ENCODE data around the gene CD300E.

GRCh38 chr17:74591503-74591902 is 32.0 kb downstream of the CD300E start:
- TF ChIP-seq POLR2AphosphoS5 (IDR thresholded peaks at IDR 0.05; ENCODE audit: low read depth) (no peak), CTCF (IDR thresholded peaks at IDR 0.05; ENCODE audit: insufficient read depth, low read length) (no peak), SPI1 (IDR thresholded peaks at IDR 0.05; ENCODE audit: borderline replicate concordance, low read depth) (no peak), REST (IDR thresholded peaks at IDR 0.05; ENCODE audit: insufficient replicate concordance, low read depth) (no peak), GABPA (IDR thresholded peaks at IDR 0.05; ENCODE audit: low read depth) (no peak)

All from HL-60 (cell line).